ENCODE results near the gene PLOD1. TPM values are rescaled to one million over a fixed set of nuclear protein-coding genes. Genes with fewer than 3 reads are reported as not detected.

The PLOD1 gene
- total and polyA plus RNA-seq, 2 donors (not counting 1 experiment from before 2014, with no cell fraction given) = 10.4 to 13.4 TPM

GRCh38 chr1:11957897-11958296 lies 23.4 kb downstream of the PLOD1 start:
- Mint-ChIP-seq H3K4me1 (no peaks in the 10 kb centered on the region), H3K4me3 (no peak overlapping the region), H3K27ac (no peak overlapping the region), H3K9me3 (ENCODE audit: insufficient read depth) (no peaks in the 10 kb centered on the region), H3K27me3 (no peaks in the 10 kb centered on the region)
- ATAC-seq (ENCODE audit: low read depth) = no peak
- no peaks in the 10 kb centered on the region for H4K20me1 ChIP-seq (ENCODE audit: control insufficient read depth, insufficient read depth, low read length, poor library complexity, severe bottlenecking)
- H3K27ac ChIP-seq (ENCODE audit: low read length in 2 of 2) = no peak overlapping the region
- 96% methylated on average over 12 of the region's 12 CpGs for WGBS (ENCODE audit: insufficient coverage)
- no peak overlapping the region for H3K9ac ChIP-seq (ENCODE audit: low read length)
- no peak for TF ChIP-seq EZH2 (IDR thresholded peaks at IDR 0.05; ENCODE audit: borderline replicate concordance, insufficient read depth, low read depth, low read length, poor library complexity, severe bottlenecking)
- TF ChIP-seq, protein P1, sequence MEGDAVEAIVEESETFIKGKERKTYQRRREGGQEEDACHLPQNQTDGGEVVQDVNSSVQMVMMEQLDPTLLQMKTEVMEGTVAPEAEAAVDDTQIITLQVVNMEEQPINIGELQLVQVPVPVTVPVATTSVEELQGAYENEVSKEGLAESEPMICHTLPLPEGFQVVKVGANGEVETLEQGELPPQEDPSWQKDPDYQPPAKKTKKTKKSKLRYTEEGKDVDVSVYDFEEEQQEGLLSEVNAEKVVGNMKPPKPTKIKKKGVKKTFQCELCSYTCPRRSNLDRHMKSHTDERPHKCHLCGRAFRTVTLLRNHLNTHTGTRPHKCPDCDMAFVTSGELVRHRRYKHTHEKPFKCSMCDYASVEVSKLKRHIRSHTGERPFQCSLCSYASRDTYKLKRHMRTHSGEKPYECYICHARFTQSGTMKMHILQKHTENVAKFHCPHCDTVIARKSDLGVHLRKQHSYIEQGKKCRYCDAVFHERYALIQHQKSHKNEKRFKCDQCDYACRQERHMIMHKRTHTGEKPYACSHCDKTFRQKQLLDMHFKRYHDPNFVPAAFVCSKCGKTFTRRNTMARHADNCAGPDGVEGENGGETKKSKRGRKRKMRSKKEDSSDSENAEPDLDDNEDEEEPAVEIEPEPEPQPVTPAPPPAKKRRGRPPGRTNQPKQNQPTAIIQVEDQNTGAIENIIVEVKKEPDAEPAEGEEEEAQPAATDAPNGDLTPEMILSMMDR (IDR thresholded peaks at IDR 0.05) = no peak
- no peaks in the 10 kb centered on the region for H3K36me3 ChIP-seq (replicated peaks in 1 of 2; ENCODE audit: control extremely low read depth in 1 of 2, control insufficient read depth in 1 of 2, extremely low read depth in 1 of 2, insufficient read depth in 2 of 2, low read length in 1 of 2)
- CTCF ChIA-PET = interaction anchor here (0.5 kb wide), 1 partner anchor 36 kb away, joined by 3 read pairs; no protein-coding TSS in a partner anchor
- POLR2A ChIA-PET = no interaction called here
- no peaks in the 10 kb centered on the region for H3K9me3 ChIP-seq (ENCODE audit: control extremely low read depth in 1 of 3, control insufficient read depth in 2 of 3, insufficient read depth in 1 of 3, low read length in 2 of 3)
- intact Hi-C loops (cut with micrococcal nuclease) = no loop called here
- no peak overlapping the region for H3K4me2 ChIP-seq (replicated peaks; ENCODE audit: low read depth, low read length, poor library complexity, severe bottlenecking)
- H2AFZ ChIP-seq (ENCODE audit: insufficient read depth, low read depth, low read length, poor library complexity, severe bottlenecking) = no peak overlapping the region
- H3K27me3 ChIP-seq (replicated peaks in 1 of 4; ENCODE audit: control extremely low read depth in 1 of 4, control insufficient read depth in 3 of 4, insufficient read depth in 4 of 4, low read length in 3 of 4) = no peaks in the 10 kb centered on the region
- no peak overlapping the region for H3K4me3 ChIP-seq (ENCODE audit: control extremely low read depth in 1 of 5, extremely low read depth in 1 of 5, insufficient read depth in 1 of 5, low read depth in 2 of 5, low read length in 4 of 5)
- no peaks in the 10 kb centered on the region for H3K4me1 ChIP-seq (ENCODE audit: control insufficient read depth in 2 of 2, insufficient read depth in 2 of 2, low read length in 2 of 2)
- H3K79me2 ChIP-seq (ENCODE audit: control insufficient read depth, insufficient read depth, low read length) = no peaks in the 10 kb centered on the region
- no peak for DNase-seq

GRCh38 chr1:11960276-11960675 lies 25.8 kb downstream of the PLOD1 start:
- TF ChIP-seq, protein P1 (IDR thresholded peaks at IDR 0.05) = no peak
- TF ChIP-seq EZH2 (IDR thresholded peaks at IDR 0.05; ENCODE audit: borderline replicate concordance, insufficient read depth, low read depth, low read length, poor library complexity, severe bottlenecking) = no peak
- POLR2A ChIA-PET = no interaction called here
- Histone ChIP-seq H3K4me2 (replicated peaks; ENCODE audit: low read depth, low read length, poor library complexity, severe bottlenecking) (no peak overlapping the region), H3K4me1 (ENCODE audit: control insufficient read depth in 2 of 2, insufficient read depth in 2 of 2, low read length in 2 of 2) (no peaks in the 10 kb centered on the region), H3K9ac (ENCODE audit: low read length) (no peak overlapping the region), H4K20me1 (ENCODE audit: control insufficient read depth, insufficient read depth, low read length, poor library complexity, severe bottlenecking) (no peaks in the 10 kb centered on the region), H2AFZ (ENCODE audit: insufficient read depth, low read depth, low read length, poor library complexity, severe bottlenecking) (no peak overlapping the region), H3K36me3 (replicated peaks in 1 of 2; ENCODE audit: control extremely low read depth in 1 of 2, control insufficient read depth in 1 of 2, extremely low read depth in 1 of 2, insufficient read depth in 2 of 2, low read length in 1 of 2) (no peaks in the 10 kb centered on the region), H3K79me2 (ENCODE audit: control insufficient read depth, insufficient read depth, low read length) (no peaks in the 10 kb centered on the region), H3K4me3 (ENCODE audit: control extremely low read depth in 1 of 5, extremely low read depth in 1 of 5, insufficient read depth in 1 of 5, low read depth in 2 of 5, low read length in 4 of 5) (no peak overlapping the region), H3K27ac (ENCODE audit: low read length in 2 of 2) (no peak overlapping the region), H3K9me3 (ENCODE audit: control extremely low read depth in 1 of 3, control insufficient read depth in 2 of 3, insufficient read depth in 1 of 3, low read length in 2 of 3) (no peaks in the 10 kb centered on the region), H3K27me3 (replicated peaks in 1 of 4; ENCODE audit: control extremely low read depth in 1 of 4, control insufficient read depth in 3 of 4, insufficient read depth in 4 of 4, low read length in 3 of 4) (no peaks in the 10 kb centered on the region)
- Mint-ChIP-seq H3K9me3 (ENCODE audit: insufficient read depth) (no peaks in the 10 kb centered on the region), H3K4me3 (no peak overlapping the region), H3K4me1 (no peaks in the 10 kb centered on the region), H3K27me3 (no peaks in the 10 kb centered on the region), H3K27ac (no peak overlapping the region)
- no peak for DNase-seq
- no peak for ATAC-seq (ENCODE audit: low read depth)
- CTCF ChIA-PET = no interaction called here
- intact Hi-C loops (cut with micrococcal nuclease) = no loop called here
- WGBS (ENCODE audit: insufficient coverage) = 98% methylated on average over 4 of the region's 5 CpGs

All from B cell (primary cell).